Measurements from ENCODE around the gene ENTPD8. TPM values are rescaled to one million over a fixed set of nuclear protein-coding genes. Genes with fewer than 3 reads are reported as not detected.

The ENTPD8 gene
- total RNA-seq, 1 donor from 2014 or later = not detected

DNA sequence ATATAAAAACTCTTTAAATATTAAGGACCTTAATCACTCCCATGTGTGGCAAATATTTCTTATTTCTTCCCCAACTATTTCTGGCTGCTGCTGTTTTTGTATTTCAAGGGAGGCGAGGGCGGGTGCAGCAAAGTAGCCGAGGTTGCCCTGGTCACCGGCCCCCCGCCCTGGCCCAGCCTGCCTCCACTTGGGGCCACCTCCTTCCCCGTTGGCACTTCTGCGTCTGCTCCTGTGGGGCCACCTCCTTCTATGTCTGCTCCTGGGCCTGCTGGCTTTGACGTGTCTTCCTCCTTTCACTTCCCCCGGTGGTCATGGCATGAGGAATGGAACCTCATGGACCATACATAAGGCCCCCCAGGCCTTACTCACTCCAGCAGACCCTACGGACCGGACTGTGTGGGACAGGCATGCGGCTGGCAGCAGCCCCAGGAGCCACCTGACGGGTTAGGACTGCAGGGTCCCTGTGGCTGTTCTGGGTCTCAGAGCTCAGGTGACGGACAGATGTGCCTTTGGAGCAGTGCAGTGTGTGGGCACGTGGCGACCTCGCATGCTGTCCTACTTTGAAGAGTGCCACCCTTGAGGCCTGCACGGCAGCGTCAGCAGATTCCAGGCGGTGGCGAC lies 5.8 kb upstream of the ENTPD8 start:
- peaks cover 25% of the 10 kb centered on the region for H3K4me1 Mint-ChIP-seq
- H3K9me3 Mint-ChIP-seq = no peaks in the 10 kb centered on the region
- Histone ChIP-seq H3K9me3 (ENCODE audit: low read depth) (no peaks in the 10 kb centered on the region), H3K79me2 (ENCODE audit: low read depth) (no peaks in the 10 kb centered on the region), H3F3A (ENCODE audit: low read depth) (peaks cover 18% of the 10 kb centered on the region), H3K36me3 (no peaks in the 10 kb centered on the region), H3K4me2 (no peak overlapping the region), H3K27me3 (peaks cover 22% of the 10 kb centered on the region), H3K9ac (no peak overlapping the region), H3K4me3 (no peak overlapping the region), H3K27ac (no peak overlapping the region), H2AFZ (replicated peaks) (no peak overlapping the region), H4K20me1 (ENCODE audit: low read depth) (no peaks in the 10 kb centered on the region), H3K4me1 (no peaks in the 10 kb centered on the region)
- H3K27ac Mint-ChIP-seq = no peak overlapping the region
- TF ChIP-seq EZH2 (IDR thresholded peaks at IDR 0.05) (no peak), EZH2phosphoT487 (IDR thresholded peaks at IDR 0.05) (no peak)
- TF ChIP-seq, protein P1, sequence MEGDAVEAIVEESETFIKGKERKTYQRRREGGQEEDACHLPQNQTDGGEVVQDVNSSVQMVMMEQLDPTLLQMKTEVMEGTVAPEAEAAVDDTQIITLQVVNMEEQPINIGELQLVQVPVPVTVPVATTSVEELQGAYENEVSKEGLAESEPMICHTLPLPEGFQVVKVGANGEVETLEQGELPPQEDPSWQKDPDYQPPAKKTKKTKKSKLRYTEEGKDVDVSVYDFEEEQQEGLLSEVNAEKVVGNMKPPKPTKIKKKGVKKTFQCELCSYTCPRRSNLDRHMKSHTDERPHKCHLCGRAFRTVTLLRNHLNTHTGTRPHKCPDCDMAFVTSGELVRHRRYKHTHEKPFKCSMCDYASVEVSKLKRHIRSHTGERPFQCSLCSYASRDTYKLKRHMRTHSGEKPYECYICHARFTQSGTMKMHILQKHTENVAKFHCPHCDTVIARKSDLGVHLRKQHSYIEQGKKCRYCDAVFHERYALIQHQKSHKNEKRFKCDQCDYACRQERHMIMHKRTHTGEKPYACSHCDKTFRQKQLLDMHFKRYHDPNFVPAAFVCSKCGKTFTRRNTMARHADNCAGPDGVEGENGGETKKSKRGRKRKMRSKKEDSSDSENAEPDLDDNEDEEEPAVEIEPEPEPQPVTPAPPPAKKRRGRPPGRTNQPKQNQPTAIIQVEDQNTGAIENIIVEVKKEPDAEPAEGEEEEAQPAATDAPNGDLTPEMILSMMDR (IDR thresholded peaks at IDR 0.05) = no peak
- peaks cover 14% of the 10 kb centered on the region for H3K27me3 Mint-ChIP-seq (ENCODE audit: insufficient read depth, low read depth)
- peaks cover 2% of the 10 kb centered on the region for H3K36me3 Mint-ChIP-seq
- H3K4me3 Mint-ChIP-seq = no peak overlapping the region
- DNase-seq (ENCODE audit: low spot score) = no peak

DNA sequence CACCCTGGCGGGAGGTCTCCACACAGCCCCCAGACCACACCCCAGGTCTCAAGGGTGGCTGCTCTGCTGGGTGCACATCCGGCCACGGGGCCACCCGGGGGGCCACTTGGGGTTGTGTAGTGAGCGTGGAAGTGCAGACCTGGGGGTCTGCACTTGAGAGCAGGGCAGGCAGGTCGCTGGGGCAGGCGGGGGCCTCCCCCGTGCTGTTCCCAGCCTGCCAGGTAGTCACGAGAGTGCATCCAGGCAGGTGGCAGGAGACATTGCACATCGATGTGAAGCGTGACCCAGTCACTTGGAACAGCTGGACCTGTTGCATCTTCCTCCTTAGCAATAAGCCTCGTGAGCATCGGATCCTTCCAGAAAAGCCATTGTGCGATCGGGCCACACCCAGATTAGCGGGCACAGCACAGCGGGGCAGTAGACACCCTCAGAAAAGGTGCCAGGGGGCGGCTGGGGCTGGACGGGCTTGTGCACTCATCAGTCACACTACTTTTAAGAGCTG lies 4.8 kb upstream of the ENTPD8 start:
- H3K9me3 ChIP-seq (ENCODE audit: low read depth) = no peaks in the 10 kb centered on the region
- DNase-seq (ENCODE audit: low spot score) = no peak
- H3K4me1 Mint-ChIP-seq = peaks cover 26% of the 10 kb centered on the region
- no peaks in the 10 kb centered on the region for H4K20me1 ChIP-seq (ENCODE audit: low read depth)
- no peak overlapping the region for H3K27ac ChIP-seq
- H3K9ac ChIP-seq = no peak overlapping the region
- no peak overlapping the region for H3K4me3 ChIP-seq
- no peak overlapping the region for H2AFZ ChIP-seq (replicated peaks)
- no peak overlapping the region for H3K4me2 ChIP-seq
- H3F3A ChIP-seq (ENCODE audit: low read depth) = peaks cover 21% of the 10 kb centered on the region
- H3K4me1 ChIP-seq = no peaks in the 10 kb centered on the region
- peaks cover 30% of the 10 kb centered on the region for H3K27me3 ChIP-seq
- H3K4me3 Mint-ChIP-seq = no peak overlapping the region
- peaks cover 2% of the 10 kb centered on the region for H3K36me3 Mint-ChIP-seq
- peaks cover 14% of the 10 kb centered on the region for H3K27me3 Mint-ChIP-seq (ENCODE audit: insufficient read depth, low read depth)
- no peaks in the 10 kb centered on the region for H3K9me3 Mint-ChIP-seq
- no peaks in the 10 kb centered on the region for H3K36me3 ChIP-seq
- TF ChIP-seq, protein P1 (IDR thresholded peaks at IDR 0.05) = no peak
- no peak for TF ChIP-seq EZH2phosphoT487 (IDR thresholded peaks at IDR 0.05)
- TF ChIP-seq EZH2 (IDR thresholded peaks at IDR 0.05) = no peak
- no peaks in the 10 kb centered on the region for H3K79me2 ChIP-seq (ENCODE audit: low read depth)
- no peak overlapping the region for H3K27ac Mint-ChIP-seq

DNA sequence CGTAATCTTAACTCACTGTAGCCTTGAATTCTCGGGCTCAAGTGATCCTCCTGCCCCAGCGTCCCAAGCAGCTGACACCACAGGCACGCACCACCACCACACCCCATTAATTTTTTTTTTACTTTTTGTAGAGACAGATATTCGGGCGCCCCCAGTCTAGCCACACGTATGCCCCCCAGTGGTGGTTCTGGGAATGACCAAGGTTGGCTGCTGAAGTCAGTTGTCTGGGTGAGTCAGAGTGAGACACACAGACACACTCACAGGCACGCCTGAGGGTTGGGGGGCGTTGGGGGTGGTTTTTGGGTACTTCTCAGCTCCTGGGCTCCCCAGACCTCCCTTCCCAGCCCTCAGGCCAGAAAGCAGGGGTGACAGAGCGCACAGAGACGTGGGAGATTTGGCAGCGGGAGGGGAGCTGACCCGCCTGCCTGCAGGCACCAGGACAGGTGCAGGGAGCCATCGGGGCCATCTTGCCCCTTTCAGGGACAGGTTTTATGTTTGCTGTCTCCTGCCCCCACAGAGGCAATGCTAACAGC lies 4.2 kb upstream of the ENTPD8 start:
- Histone ChIP-seq H3K4me3 (no peak overlapping the region), H2AFZ (replicated peaks) (no peak overlapping the region), H3K9ac (no peak overlapping the region), H3K4me1 (no peaks in the 10 kb centered on the region), H3K9me3 (ENCODE audit: low read depth) (no peaks in the 10 kb centered on the region), H3F3A (ENCODE audit: low read depth) (peaks cover 21% of the 10 kb centered on the region), H3K4me2 (no peak overlapping the region), H3K27me3 (peaks cover 30% of the 10 kb centered on the region), H3K36me3 (no peaks in the 10 kb centered on the region), H3K79me2 (ENCODE audit: low read depth) (no peaks in the 10 kb centered on the region), H3K27ac (no peak overlapping the region), H4K20me1 (ENCODE audit: low read depth) (no peaks in the 10 kb centered on the region)
- Mint-ChIP-seq H3K36me3 (peaks cover 2% of the 10 kb centered on the region), H3K27me3 (ENCODE audit: insufficient read depth, low read depth) (peaks cover 14% of the 10 kb centered on the region), H3K4me3 (peak overlapping the region; percentile 55), H3K27ac (peak overlapping the region; percentile 83), H3K4me1 (peaks cover 26% of the 10 kb centered on the region), H3K9me3 (no peaks in the 10 kb centered on the region)
- DNase-seq (ENCODE audit: low spot score) = peak; percentile 79
- TF ChIP-seq, protein P1 (IDR thresholded peaks at IDR 0.05) = peak; percentile 80
- no peak for TF ChIP-seq EZH2phosphoT487 (IDR thresholded peaks at IDR 0.05)

All from neural progenitor cell (in vitro differentiated cells).